Stimulated activated CD4-positive, alpha-beta T cell treated with anti-CD3 and anti-CD28 coated beads, Interleukin-4, amount 100 ng/mL, for 4 hours (primary cell): ENCODE results near the gene BCAS4.

Source experiments
- DNase-seq, 2 experiments: peaks; one replicate each; pipeline ENCODE4 v3.0.0-alpha.2; 2020

The BCAS4 gene

DNA sequence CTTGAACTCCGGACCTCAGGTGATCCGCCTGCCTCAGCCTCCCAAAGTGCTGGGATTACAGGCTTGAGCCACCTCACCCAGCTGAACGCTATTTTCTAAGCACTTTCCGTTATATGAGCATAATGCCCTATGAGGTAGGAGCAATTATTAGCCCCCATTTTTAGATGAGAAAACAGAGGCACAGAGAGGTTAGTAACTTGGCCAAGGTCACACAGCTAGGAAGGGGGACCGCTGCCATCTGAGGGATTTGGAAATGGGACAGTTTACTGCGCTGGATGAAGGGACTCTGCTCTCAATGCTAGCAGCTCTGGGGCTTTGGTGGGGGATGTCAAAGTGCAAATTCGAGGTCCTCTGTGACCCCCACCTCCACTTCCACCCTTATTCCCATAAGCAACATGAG, 62.5 kb downstream of the BCAS4 start:
- no peak for DNase-seq

DNA sequence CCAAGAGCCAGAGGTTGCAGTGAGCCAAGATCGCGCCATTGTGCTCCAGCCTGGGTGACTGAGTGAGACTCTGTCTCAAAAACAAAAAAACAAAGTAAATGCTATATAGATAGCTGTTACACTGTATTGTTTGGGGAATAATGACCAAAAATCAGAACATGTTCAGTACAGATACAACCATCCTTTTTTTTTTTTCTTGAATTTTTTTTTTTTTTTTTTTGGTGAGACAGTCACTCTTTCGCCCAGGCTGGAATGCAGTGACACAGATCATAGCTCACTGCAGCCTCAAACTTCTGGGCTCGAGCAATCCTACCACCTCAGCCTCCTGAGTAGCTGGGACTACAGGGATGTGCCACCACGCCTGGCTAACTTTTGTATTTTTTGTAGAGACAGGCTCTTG, 63.7 kb downstream of the BCAS4 start:
- no peak for DNase-seq

DNA sequence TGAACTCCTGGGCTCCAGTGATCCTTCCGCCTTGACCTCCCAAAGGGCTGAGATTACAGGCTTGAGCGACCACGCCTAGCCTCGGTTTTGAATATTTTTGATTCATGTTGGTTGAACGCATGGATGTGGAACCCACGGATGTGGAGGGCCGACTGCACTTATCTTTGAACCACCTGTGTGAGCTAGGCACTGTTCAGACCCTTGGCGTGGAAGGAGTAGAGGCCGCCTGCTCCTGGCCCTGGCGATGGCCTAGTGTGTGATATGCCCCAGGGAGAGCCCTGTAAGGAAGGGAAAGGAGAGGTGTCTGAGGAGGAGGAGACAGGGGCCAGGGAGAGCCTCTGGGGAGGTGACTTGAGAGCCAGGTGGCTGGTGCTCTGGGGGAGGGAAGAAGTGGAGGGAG, 64.3 kb downstream of the BCAS4 start:
- no peak for DNase-seq

DNA sequence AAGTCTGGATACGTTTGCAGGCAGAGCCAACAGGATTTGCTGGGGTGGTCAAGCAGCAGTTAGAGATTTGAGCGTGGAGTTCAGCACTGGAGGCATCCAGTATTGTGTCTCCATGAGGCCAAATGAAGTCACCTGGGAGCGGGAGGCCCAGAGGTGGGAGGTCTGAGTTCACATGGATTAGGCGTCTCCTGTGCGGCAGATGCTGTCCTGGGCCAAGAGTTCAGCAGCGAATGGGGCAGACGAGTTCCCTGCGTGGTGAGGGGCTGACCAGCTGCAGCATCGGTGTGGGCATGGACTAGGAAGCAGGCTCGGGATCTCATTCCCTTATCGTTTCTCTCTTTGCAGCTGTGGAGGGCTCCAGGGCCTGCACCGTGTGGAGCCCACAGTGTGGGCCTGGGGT, 66.2 kb downstream of the BCAS4 start:
- no peak for DNase-seq

DNA sequence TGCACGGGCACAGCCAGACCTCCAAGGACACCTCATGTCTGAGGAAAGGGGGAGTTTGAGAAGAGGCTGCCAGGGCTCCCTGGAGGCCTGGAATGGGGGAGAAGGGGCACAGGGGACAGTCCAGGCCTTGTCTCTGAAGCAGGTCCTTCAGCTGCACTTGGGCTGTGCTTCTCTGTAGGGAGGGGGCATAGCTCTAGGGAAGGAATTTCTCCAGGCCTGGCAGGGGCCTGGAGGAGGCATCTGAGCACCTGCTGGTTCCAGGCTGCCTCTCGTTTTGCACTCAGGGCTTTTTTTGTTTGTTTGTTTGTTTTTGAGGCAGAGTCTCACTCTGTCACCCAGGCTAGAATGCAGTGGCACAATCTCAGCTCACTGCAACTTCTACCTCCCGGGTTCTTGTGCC, 67.7 kb downstream of the BCAS4 start:
- DNase-seq: no peak

DNA sequence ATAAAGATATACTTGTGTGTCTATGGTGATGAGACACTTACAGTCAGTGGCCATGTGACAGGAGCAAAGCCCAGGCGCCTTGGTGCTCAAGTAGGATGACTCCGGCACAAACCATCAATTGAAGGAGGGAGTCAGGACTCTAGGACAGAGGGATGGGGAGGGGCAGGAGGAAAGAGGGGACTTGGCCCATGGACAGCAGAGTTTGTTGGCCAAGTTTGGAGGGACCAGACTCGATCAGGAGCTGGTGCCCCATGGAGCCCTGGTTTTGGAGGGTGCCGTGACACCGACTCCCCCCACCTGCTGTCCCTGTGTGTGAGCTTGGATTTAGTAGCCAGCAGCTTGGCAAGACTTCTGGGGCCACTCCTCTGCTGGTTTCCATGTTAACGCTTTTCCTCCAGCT, 70.3 kb downstream of the BCAS4 start:
- DNase-seq: no peak

DNA sequence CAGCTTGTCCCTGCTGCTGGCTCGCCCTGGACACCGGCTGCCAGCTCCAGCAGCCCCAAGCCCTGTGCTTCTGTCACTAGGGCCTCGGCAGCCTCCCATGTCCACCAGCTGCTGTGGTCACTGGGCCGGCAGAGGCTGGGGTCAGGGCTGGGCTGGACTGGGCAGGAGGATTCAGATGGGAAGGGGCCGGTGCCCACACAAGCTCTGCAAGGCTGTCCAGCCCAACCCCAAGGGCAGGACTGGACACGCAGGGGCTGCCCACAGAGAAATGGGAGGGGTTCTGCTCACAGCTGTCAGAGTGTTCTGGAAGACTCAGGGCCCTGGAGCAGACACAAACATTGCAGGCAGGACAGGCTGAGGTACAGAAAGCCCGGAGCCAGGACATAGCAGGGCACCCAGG, 70.7 kb downstream of the BCAS4 start:
- no peak for DNase-seq

DNA sequence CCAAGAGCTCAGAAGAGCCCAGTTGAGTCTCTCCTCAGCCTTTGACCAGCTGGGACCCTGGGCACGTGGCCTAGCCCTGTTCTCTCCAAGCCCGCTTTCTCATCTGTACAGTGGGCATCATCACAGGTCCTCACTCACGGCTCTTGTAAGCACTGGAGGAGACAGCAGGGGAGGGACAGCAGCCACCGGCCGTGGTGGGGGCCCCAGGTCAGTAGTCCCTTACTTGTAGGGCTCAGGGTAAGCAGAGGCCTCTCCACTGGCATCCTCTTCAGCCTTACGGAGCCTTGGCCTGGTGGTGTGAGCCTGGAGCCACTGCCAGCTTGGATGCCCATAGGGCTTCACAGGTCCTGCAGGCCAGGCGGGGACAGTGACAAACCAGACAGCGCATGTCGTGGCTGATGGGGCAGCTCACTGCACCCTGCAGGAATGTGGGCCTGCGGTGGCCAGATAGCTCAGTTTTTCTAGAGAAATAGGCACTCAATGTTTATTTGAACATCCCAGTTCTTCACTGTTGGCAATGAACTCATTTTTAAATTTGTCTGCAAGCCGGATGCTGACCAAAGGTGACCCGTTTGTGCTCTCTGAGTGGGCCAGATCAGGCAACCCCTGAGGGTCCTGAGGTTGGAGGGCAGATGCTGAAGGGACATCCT, 71.3 kb downstream of the BCAS4 start:
- DNase-seq: no peak

DNA sequence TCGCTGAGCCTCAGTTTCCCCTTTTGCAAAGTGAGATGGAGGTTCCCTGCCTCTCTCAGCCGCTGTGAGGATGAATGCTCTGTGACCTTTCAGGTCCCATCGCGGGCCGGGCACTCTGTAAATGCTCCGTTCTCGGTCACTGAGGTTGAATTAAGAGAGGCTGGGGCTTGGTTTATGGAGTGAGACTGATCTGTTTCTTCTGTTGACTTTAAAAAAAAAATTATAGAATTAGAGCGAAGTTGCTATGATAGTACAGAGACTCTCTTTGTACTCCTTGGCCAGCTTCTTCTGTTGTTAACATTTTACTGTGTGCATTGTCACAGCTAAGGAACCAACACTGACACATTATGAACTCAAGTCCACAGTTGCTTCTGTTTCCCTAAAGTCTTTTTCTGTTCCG, 72.0 kb downstream of the BCAS4 start:
- DNase-seq: no peak

DNA sequence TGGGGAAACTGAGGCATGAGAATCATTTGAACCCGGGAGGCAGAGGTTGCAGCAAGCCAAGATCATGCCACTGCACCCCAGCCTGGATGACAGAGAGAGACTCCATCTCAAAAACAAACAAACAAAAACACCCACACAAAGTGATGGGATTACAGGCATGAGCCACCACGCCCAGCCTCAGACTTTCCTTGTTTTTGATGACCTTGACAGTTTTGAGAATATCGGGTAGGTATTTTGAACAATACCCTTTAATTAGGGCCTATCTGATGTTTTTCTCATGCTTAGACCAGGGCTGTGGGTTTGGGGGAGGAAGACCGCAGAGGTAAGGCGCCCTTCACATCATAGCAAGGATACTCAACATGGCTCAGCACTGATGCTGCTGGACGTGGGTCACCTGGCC, 72.9 kb downstream of the BCAS4 start:
- no peak for DNase-seq

DNA sequence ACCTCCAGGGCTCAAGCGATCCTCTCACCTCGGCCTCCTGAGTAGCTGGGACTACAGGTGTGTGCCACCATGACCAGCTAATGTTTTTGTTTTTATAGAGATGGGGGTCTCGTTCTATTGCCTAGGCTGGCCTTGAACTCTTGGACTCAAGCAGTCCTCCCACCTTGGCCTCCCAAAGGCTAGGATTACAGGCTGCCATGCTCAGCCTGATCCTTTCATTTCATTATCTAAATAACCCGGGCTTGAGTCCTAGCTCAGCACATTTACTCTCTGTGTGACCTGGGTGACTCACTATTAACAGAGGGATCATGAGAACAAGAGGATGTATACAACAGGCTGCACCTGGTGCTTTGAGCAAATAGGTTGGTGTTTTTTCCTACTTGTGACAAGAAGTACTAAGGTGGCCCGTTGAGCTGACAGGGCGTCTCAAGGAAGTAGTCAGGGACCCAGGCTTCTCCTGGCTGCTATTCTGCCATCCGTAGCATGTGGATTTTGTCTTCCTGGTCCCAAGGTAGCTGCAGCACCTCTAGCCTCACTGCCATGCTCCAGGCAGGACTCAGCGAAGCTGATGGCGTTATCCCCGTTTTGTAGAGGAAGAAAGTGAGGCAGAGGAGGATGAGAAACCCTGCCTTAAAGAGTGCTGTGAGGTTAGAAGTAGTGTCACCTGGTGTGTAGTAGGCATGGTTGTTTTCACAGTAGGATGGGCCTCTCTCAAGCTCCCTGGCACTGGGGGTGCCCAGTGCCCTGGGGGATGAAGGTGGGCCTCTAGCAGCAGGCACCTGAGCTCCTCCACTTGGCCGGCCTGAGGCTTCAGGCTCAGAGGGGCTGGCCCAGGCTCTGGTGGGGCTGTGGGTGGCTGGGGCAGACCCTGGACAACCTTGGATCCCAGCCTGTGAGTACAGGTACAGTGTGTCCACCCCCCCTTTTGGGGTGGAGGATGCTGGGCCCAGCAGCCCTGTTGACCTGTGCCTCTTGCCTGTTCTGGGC, 73.9 kb downstream of the BCAS4 start:
- DNase-seq: no peak

DNA sequence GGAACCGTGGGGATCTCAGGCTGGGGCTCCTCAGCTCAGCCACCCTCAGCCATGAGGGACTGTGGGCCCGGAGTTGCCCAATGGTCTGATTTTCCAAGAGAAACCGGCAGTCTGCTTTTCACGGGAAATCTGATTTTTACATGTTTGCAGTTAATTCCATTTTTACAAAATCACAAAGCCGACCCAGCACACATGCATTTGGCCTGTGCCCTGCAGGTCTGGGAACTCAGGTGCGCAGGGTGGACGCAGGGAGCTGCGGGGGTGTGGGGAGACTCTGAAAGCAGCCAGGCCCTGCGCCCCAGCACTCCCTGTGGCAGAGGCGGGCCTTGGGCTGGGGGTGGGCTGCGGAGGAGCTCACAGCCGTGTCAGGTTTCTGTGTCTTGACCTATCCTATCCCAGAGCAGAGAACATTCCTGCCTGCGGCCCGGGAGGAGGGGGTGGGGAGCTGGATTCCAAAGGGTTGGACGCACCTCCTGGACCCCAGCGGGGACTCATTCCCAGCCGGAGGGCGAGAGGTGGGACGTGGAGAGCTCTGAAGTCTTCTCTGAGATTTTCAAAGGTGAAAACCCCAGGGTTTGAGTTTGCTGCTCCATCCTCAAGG, 75.8 kb downstream of the BCAS4 start:
- DNase-seq: no peak

DNA sequence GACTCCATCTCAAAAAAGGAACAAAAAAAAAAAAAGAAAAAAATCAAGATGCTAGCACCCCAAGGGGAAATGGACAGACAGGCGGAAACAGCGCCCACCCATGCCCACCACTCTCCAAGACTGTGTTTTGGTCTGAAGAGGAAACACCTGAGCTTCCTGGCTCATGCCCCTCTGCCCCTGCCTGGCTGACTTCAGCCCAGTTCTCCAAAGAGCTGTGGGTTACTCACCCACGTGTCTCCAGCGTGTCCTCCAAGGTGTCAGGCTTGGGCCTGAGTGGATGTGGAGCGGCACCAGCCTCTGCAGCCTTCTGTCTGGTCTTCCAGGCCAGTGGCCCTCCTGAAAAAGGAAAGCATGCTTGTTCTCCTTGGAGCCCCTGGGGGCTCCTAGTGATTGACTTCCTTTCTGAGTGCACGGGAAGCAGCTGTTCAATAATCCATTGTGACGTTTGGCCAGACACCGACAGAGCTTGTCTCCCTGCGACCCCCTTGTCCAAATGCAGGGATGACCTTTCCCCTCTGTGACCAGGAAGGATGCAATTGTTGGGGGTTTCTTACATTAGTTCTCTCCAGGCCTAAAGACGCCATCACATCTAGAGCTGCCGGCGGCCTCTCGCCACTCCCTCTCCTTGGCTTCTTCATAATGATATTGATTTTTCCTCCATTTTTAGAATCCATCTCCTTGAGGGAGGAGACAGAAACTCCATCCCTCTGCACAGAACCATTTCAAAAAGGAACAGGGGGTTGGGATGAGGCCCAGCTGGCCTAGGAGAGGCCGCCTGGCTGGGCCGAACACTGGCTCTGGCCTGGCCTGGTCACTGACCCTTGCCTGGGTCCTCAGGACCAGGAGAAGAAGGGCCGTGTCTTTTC, 77.9 kb downstream of the BCAS4 start:
- no peak for DNase-seq

DNA sequence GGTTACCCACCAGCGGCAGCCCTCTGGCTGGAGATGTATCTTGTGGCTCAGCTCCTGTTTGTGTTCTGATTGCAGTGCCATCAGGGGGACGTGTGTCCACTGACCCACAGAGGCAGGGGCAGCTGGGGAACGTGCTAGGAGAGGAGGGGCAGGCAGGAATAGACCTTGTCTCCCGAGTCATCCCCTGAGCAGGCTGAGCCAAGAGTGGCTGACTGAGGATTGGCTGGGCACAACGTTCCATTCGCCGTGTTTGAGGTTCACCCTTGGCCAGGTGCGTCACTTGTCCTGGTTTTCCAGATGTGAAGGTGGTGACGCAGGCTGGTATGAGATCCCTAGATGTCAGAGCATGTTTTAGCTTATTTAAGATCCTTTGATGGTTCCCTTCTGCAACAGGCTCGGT, 78.7 kb downstream of the BCAS4 start:
- DNase-seq: no peak

DNA sequence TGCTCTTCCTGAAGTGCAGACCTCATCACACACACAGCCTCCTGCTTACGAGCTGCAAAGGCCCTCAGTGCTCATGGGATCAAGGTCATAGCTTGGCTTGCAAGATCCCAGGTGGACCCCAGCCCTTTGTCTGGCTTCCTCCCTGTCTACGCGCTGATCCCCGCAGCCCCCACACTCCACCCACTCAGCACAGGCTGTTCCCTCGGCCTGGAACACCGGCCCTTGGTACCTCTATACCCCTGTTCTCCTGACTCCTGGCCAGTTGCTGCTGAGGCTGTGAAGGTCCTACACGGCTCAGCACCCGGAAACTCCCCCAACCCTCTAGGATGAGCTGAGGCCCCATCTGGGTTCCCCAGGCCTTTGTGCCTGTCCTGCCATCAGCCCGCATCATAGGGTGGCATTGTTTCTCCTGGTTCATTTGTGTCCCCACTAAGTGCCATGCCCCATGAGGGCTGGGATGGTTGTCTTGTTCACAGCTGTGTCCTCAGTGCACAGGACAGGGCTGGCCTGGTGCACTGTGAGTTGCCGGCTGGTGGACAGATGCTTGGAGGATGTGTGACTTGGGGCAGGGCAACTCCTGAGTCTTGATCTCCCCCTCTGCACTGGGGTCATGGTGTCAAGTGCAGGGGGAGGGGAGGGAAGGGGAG, 79.4 kb downstream of the BCAS4 start:
- no peak for DNase-seq

DNA sequence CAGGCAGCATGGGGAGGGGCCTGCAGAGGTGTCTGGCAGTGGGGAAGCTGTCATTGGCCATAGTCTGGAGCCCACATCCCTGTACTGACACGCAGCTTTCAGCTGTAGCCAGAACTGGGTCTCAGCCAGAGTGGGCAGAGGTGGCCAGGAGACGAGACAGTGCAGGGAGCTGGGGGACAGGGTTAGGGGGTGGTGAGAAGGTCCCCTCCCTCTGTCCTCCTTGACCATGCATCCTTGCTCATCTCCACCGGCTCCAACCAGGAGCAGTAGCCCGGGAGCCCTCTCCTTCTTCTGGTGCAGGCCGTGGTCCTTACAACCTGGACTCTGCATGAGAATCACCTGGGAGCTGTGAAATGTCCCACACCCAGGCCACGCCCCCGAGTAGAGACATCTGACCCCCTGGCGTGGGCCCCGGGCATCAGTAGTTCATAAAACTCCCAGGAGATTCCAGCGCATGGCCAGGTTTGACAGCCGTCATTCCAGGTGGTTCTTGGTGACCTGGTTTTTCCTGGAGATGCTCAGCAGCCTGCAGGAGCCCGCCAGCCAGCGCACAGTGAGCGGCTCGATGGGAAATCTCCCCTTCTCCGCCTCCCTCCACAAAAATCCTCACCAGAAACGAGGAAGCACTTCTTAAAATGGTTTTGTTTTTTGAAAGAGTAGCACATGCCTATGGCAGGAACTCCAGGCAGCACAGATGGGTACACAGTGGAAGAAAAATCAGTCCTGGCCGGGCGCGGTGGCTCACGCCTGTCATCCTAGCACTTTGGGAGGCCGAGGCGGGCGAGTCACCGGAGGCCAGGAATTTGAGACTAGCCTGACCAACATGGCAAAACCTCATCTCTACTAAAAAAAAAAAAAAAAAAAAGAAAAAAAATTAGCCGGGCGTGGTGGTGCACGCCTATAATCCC, 80.2 kb downstream of the BCAS4 start:
- DNase-seq: no peak

DNA sequence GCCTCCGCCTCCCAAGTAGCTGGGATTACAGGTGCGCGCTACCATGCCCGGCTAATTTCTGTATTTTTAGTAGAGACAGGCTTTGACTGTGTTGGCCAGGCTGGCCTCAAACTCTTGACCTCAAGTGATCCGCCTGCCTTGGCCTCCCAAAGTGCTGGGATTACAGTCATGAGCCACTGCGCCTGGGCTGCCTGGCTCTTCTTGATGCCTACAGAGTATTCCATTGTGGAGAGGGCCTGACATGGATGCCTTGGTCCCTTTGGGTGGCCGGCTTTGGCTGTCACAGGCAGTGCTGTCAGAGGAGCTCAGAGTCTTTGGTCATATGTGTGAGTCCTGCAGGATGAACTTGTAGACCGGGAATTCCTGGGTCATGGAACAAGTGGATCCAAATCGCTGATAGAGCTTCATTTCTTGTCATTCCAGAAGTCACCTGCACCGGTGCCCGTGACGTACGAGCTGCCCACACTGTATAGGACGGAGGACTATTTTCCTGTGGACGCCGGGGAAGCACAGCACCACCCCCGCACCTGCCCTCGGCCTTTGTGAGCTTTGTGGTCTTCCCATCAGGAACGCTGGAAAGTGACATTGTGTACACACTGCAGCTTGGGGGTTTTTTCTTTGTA, 81.3 kb downstream of the BCAS4 start:
- no peak for DNase-seq

DNA sequence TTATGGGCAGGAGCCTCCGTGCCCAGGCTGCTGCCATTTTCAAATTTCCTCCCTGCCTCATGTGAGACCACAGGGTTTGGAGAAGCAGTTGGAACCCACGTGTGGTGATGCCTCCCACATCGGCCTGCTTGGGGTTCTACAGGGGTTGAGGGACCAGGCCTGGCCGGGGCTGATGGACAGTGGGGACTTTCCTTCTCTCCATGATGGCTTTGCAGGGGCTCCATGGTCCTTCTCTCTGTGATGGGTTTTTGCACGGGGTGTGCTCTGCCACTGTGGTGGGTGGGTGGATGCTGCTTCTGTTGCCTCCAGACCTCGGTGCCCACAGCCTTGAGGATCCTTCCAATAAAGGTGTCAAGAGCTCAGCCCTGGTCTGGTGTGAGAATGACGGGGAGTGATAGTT, 82.0 kb downstream of the BCAS4 start:
- DNase-seq: no peak

DNA sequence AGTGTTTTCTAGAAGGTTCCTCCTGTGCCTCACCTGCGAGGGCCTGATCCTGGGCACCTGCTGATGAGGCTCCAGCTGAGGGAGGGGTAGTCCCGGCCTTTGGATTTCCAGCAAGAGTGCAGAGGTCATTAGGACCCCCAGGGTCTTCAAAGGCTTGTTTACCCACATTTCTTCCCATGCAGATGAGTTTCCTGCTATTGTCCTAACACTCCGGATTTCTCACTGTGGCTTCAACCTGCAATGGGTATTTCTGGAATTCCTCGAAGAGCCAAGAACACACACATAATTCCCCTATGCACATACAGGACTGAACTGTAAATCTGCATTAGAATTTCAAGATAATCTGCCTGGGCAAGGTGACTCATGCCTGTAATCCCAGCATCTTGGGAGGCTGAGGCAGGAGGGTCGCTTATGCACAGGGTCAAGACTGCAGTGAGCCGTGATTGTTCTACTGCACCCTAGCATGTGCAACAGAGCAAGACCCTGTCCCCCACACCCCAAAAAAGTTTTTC, 82.4 kb downstream of the BCAS4 start:
- no peak for DNase-seq
